Activated B cell treated with CpG ODN at 0.5 μM for 24 hours (primary cell): ENCODE results near the gene DNAAF3. TPM values are rescaled to one million over a fixed set of nuclear protein-coding genes. Genes with fewer than 3 reads are reported as not detected.

Experiments used
- ATAC-seq: fragments of 200-7000 bp; cut with Tn5 transposase; one replicate; pipeline ENCODE4 v1.10.0; 2021; ENCODE audit warnings: low read depth, mild to moderate bottlenecking, moderate library complexity
- CTCF ChIA-PET: fragments of 350-600 bp; sonication (Branson Sonifier 250); formaldehyde crosslinking; loops from one replicate; lab custom pipeline; 2021; ENCODE audit warnings: antibody characterized with exemption; lab: Charles Lee
- POLR2A ChIA-PET: fragments of 350-600 bp; sonication (Branson Sonifier 250); formaldehyde crosslinking; loops from one replicate; lab custom pipeline; 2021; ENCODE audit warnings: antibody characterized with exemption; lab: Charles Lee
- DNase-seq: peaks from one replicate; pipeline ENCODE4 v3.0.0; 2022
- H3K27ac Mint-ChIP-seq: one replicate; pipeline ENCODE4 v1.8.0; 2020; ENCODE audit warnings: mixed read lengths
- H3K27me3 Mint-ChIP-seq: one replicate; pipeline ENCODE4 v1.8.0; 2021; ENCODE audit warnings: mixed read lengths
- H3K36me3 Mint-ChIP-seq: one replicate; pipeline ENCODE4 v1.8.0; 2021; ENCODE audit warnings: low read depth, mixed read lengths
- H3K4me1 Mint-ChIP-seq: one replicate; pipeline ENCODE4 v1.8.0; 2021; ENCODE audit warnings: mixed read lengths
- H3K4me3 Mint-ChIP-seq: one replicate; pipeline ENCODE4 v1.8.0; 2020; ENCODE audit warnings: mild to moderate bottlenecking, mixed read lengths
- H3K9me3 Mint-ChIP-seq: one replicate; pipeline ENCODE4 v1.8.0; 2020; ENCODE audit warnings: mixed read lengths
- CTCF ChIP-seq: fragments of 200-600 bp; IDR thresholded peaks from one replicate; pipeline ENCODE4 v1.8.0; 2022; ENCODE audit warnings: antibody characterized with exemption, mild to moderate bottlenecking
- intact Hi-C: fragments of 100-400 bp; cut with micrococcal nuclease; formaldehyde crosslinking; loops from one replicate; pipeline ENCODE4 v1.15.1; 2024
- total RNA-seq: library from RNA; stranded (reverse); gene quantifications from 2 replicates; pipeline ENCODE4 v1.2.3, GENCODE V29; 2022

DNAAF3 gene
- total RNA-seq, 1 donor from 2014 or later: not detected

DNA sequence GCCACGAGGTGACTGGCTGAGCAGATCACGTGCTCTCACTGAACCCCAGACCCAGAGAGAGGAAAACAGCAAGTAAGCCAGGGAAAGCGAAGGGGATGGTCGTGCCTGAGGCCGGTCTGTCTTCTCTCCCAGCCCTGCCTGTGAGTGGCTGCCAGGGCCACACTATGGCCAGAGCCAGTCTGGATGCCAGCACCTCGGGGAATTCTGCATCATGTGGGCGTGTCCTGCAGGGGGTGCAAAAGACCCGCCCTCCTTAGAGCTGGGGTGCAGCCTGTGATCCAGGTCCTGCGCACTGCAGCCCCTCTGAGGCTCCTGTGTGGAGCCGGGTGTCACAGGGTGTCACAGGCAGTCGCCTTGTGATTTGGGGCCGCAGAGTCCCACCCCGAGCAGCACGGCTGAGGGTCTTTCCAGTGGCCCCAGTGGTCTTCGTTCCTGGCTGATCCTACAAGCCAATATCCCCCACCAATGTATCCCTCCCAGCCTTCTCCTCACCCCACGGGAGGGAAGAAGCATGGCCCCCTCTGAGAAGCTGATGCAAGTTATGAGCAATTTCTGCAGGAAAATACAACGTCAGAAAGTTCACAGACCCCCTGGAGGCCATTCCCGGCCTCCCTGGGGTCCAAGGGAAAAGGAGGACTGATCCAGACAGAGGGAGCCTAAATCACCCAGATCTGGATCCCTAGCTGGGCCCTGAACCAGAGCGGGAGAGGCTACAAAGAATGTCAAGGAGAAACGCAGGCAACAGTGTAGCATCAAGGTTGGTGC, 56.7 kb downstream of the DNAAF3 start:
- Mint-ChIP-seq H3K36me3 (peaks cover 43% of the 10 kb centered on the region), H3K4me3 (no peak overlapping the region), H3K4me1 (peaks cover 19% of the 10 kb centered on the region), H3K27me3 (no peaks in the 10 kb centered on the region), H3K9me3 (no peaks in the 10 kb centered on the region), H3K27ac (no peak overlapping the region)
- no peak for DNase-seq
- intact Hi-C loops: no loop called here
- ATAC-seq: no peak
- POLR2A ChIA-PET: no interaction called here
- CTCF ChIA-PET: no interaction called here
- TF ChIP-seq CTCF: no peak

Other genes with a start within 250 kb of the DNAAF3 start
- 0.27 and 0.33 TPM in 2 replicates for gene NLRP7, start 219.1 kb downstream of the DNAAF3 start, total RNA-seq
- 28.9 and 31.7 TPM in 2 replicates for gene NLRP2, start 200.2 kb downstream of the DNAAF3 start, total RNA-seq
- not detected in 2 replicates for gene GP6, start 128.3 kb downstream of the DNAAF3 start, total RNA-seq
- gene RDH13, start 103.5 kb downstream of the DNAAF3 start, total RNA-seq: 10.3 and 12.4 TPM in 2 replicates
- 0.38 and 1.0 TPM in 2 replicates for gene EPS8L1, start 90.7 kb downstream of the DNAAF3 start, total RNA-seq
- 115 and 139 TPM in 2 replicates for gene PPP1R12C, start 49.0 kb downstream of the DNAAF3 start, total RNA-seq
- gene TNNT1, start 17.4 kb downstream of the DNAAF3 start, total RNA-seq: not detected in 2 replicates
- not detected in 2 replicates for gene TNNI3, start 8.9 kb downstream of the DNAAF3 start, total RNA-seq
- gene SYT5, start 13.7 kb upstream of the DNAAF3 start, total RNA-seq: not detected in 2 replicates
- not detected in 2 replicates for gene PTPRH, start 42.9 kb upstream of the DNAAF3 start, total RNA-seq
- 12.6 and 14.8 TPM in 2 replicates for gene TMEM86B, start 62.1 kb upstream of the DNAAF3 start, total RNA-seq
- 203 and 220 TPM in 2 replicates for gene PPP6R1, start 92.4 kb upstream of the DNAAF3 start, total RNA-seq
- 32.2 and 32.9 TPM in 2 replicates for gene HSPBP1, start 113.5 kb upstream of the DNAAF3 start, total RNA-seq
- 1.3 and 2.7 TPM in 2 replicates for gene BRSK1, start 117.4 kb upstream of the DNAAF3 start, total RNA-seq
- not detected in 2 replicates for gene TMEM150B, start 158.7 kb upstream of the DNAAF3 start, total RNA-seq
- 7.2 and 8.1 TPM in 2 replicates for gene KMT5C, start 173.3 kb upstream of the DNAAF3 start, total RNA-seq
- gene COX6B2, start 188.1 kb upstream of the DNAAF3 start, total RNA-seq: not detected in 2 replicates
- gene GARIN5B, start 196.6 kb upstream of the DNAAF3 start, total RNA-seq: not detected in 2 replicates
- gene IL11, start 203.8 kb upstream of the DNAAF3 start, total RNA-seq: not detected in 2 replicates
- not detected in 2 replicates for gene TMEM190, start 210.2 kb upstream of the DNAAF3 start, total RNA-seq
- gene TMEM238, start 217.7 kb upstream of the DNAAF3 start, total RNA-seq: 3.8 and 4.9 TPM in 2 replicates
- gene RPL28, start 219.3 kb upstream of the DNAAF3 start, total RNA-seq: 3,790 and 4,042 TPM in 2 replicates
- gene UBE2S, start 241.2 kb upstream of the DNAAF3 start, total RNA-seq: 29.6 and 34.6 TPM in 2 replicates